GM23338 (cell line): ENCODE data around the gene KBTBD6.

Experiments used
- CREB1 ChIP-seq: fragments of 250-450 bp; sonication (Bioruptor Pico); IDR thresholded peaks from 2 replicates; pipeline ENCODE4 v1.5.0; 2020; ENCODE audit warnings: low read depth, mild to moderate bottlenecking, moderate library complexity
- EZH2 ChIP-seq: fragments of 200-600 bp; sonication (generic); IDR thresholded peaks from one replicate; pipeline ENCODE4 v1.8.0; 2017; ENCODE audit warnings: antibody characterized with exemption, mild to moderate bottlenecking, low read depth; ENCODE audit not compliant: unreplicated experiment
- EZH2phosphoT487 ChIP-seq: fragments of 200-600 bp; sonication (generic); IDR thresholded peaks from one replicate; pipeline ENCODE4 v1.8.1; 2018; ENCODE audit warnings: antibody characterized with exemption; ENCODE audit not compliant: unreplicated experiment
- JUNB ChIP-seq: IDR thresholded peaks from one replicate; pipeline ENCODE4 v1.6.1; 2016; ENCODE audit warnings: antibody characterized with exemption; ENCODE audit not compliant: unreplicated experiment
- NANOG ChIP-seq: IDR thresholded peaks from 2 replicates; pipeline ENCODE4 v1.6.1; 2016; ENCODE audit warnings: antibody characterized with exemption, borderline replicate concordance
- POLR2AphosphoS5 ChIP-seq: IDR thresholded peaks from 2 replicates; pipeline ENCODE4 v1.6.1; 2016; ENCODE audit warnings: antibody characterized with exemption, low read depth
- REST ChIP-seq: IDR thresholded peaks from one replicate; pipeline ENCODE4 v1.6.1; 2018; ENCODE audit warnings: antibody characterized with exemption; ENCODE audit not compliant: unreplicated experiment
- STAT1 ChIP-seq: IDR thresholded peaks from one replicate; pipeline ENCODE4 v1.6.1; 2016; ENCODE audit warnings: antibody characterized with exemption; ENCODE audit not compliant: unreplicated experiment
- ZNF462 ChIP-seq: fragments of 250-450 bp; sonication (Bioruptor Pico); IDR thresholded peaks from 2 replicates; pipeline ENCODE4 v1.5.0; 2020; ENCODE audit warnings: mild to moderate bottlenecking, moderate library complexity
- TF ChIP-seq, protein P1 (sequence below), 2 experiments: fragments of 200-600 bp in 1 of 2; sonication (generic) in 1 of 2; conservative IDR thresholded peaks; 2 replicates each; pipeline versions ENCODE4 v1.5.1 to v1.6.1; 2016 to 2017; ENCODE audit warnings: antibody characterized with exemption in 2 of 2, low read depth in 2 of 2, mild to moderate bottlenecking in 2 of 2, moderate library complexity in 1 of 2

DNA sequence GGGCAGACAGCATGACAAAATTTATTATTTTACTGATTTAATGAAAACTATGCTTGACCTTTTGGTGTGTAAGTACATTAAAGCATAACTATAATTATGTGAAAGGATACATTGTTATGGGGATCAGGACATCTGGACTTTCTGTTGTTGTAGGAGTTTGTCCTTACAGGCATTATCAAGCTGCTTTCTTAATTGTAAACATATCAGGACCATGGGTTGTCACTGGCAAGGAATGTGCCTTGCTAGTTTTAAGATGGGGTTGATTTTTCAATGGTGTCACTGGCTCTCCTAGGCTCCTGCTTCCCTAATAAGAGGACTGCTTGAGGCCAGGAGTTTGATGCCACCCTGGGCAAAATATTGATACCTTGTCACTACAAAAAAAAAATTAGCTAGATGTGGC, 32.6 kb downstream of the KBTBD6 start:
- TF ChIP-seq REST (no peak), POLR2AphosphoS5 (no peak), JUNB (no peak), EZH2phosphoT487 (no peak), EZH2 (no peak), NANOG (no peak), ZNF462 (CRISPR knock-in tag) (no peak), CREB1 (CRISPR knock-in tag) (no peak), STAT1 (no peak)
- TF ChIP-seq, protein P1, sequence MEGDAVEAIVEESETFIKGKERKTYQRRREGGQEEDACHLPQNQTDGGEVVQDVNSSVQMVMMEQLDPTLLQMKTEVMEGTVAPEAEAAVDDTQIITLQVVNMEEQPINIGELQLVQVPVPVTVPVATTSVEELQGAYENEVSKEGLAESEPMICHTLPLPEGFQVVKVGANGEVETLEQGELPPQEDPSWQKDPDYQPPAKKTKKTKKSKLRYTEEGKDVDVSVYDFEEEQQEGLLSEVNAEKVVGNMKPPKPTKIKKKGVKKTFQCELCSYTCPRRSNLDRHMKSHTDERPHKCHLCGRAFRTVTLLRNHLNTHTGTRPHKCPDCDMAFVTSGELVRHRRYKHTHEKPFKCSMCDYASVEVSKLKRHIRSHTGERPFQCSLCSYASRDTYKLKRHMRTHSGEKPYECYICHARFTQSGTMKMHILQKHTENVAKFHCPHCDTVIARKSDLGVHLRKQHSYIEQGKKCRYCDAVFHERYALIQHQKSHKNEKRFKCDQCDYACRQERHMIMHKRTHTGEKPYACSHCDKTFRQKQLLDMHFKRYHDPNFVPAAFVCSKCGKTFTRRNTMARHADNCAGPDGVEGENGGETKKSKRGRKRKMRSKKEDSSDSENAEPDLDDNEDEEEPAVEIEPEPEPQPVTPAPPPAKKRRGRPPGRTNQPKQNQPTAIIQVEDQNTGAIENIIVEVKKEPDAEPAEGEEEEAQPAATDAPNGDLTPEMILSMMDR (conservative IDR thresholded peaks at IDR 0.05; ENCODE audit: low read depth in 2 of 2) = no peak
